Neural cell (in vitro differentiated cells): ENCODE measurements around the gene GASK1A. TPM values are rescaled to one million over a fixed set of nuclear protein-coding genes. Genes with fewer than 3 reads are reported as not detected.

ENCODE experiments used
- H2AFZ ChIP-seq: fragments of 200-600, 300-800 bp; sonication (generic), shearing (Covaris generic); 2 replicates; pipeline ENCODE4 v1.6.0; 2014; ENCODE audit warnings: low read depth, mild to moderate bottlenecking, antibody characterized with exemption, low read length, moderate library complexity
- H3F3A ChIP-seq: fragments of 200-600 bp; shearing (Covaris generic); 2 replicates; pipeline ENCODE4 v1.6.1; 2016; ENCODE audit warnings: mild to moderate bottlenecking, moderate library complexity, mixed read lengths, antibody characterized with exemption, low read length; ENCODE audit not compliant: insufficient read depth, poor library complexity, severe bottlenecking
- H3K27ac ChIP-seq: fragments of 200-600, 300-800 bp; sonication (generic), shearing (Covaris generic); 2 replicates; pipeline ENCODE4 v1.5.1; 2014; ENCODE audit warnings: mild to moderate bottlenecking, low read length, moderate library complexity
- H3K27me3 ChIP-seq: fragments of 300-800, 200-600 bp; sonication (generic), shearing (Covaris generic); 2 replicates; pipeline ENCODE4 v1.6.0; 2014; ENCODE audit warnings: mild to moderate bottlenecking, low read depth, low read length, moderate library complexity; ENCODE audit not compliant: insufficient read depth
- H3K36me3 ChIP-seq: fragments of 300-800, 200-600 bp; sonication (generic), shearing (Covaris generic); 2 replicates; pipeline ENCODE4 v1.5.1; 2014; ENCODE audit warnings: mild to moderate bottlenecking, antibody characterized with exemption, low read length, moderate library complexity; ENCODE audit not compliant: insufficient read depth
- H3K4me2 ChIP-seq: fragments of 300-800, 200-600 bp; sonication (generic), shearing (Covaris generic); 2 replicates; pipeline ENCODE4 v1.6.0; 2014; ENCODE audit warnings: mild to moderate bottlenecking, low read length
- H3K4me3 ChIP-seq: fragments of 300-800, 200-600 bp; sonication (generic), shearing (Covaris generic); 2 replicates; pipeline ENCODE4 v1.5.1; 2014; ENCODE audit warnings: mild to moderate bottlenecking, low read length, moderate library complexity
- H3K79me2 ChIP-seq: fragments of 200-600 bp; shearing (Covaris generic); replicated peaks from 2 replicates; pipeline ENCODE4 v1.6.0; 2014; ENCODE audit warnings: mild to moderate bottlenecking, low read length, moderate library complexity; ENCODE audit not compliant: insufficient read depth
- H3K9ac ChIP-seq: fragments of 300-800, 200-600 bp; sonication (generic), shearing (Covaris generic); 2 replicates; pipeline ENCODE4 v1.6.1; 2016; ENCODE audit warnings: mild to moderate bottlenecking, low read length, mixed read lengths
- H3K9me2 ChIP-seq: fragments of 200-600 bp; shearing (Covaris generic); 2 replicates; pipeline ENCODE4 v1.6.1; 2016; ENCODE audit warnings: mild to moderate bottlenecking, low read length, mixed read lengths; ENCODE audit not compliant: insufficient read depth
- H3K9me3 ChIP-seq: fragments of 200-600, 300-800 bp; sonication (generic), shearing (Covaris generic); 2 replicates; pipeline ENCODE4 v1.6.1; 2016; ENCODE audit warnings: mild to moderate bottlenecking, mixed run types, low read length, moderate library complexity, mixed read lengths
- H4K20me1 ChIP-seq: fragments of 200-600 bp; shearing (Covaris generic); 2 replicates; pipeline ENCODE4 v1.6.1; 2016; ENCODE audit warnings: mild to moderate bottlenecking, mixed run types; ENCODE audit not compliant: insufficient read depth
- EP300 ChIP-seq: fragments of 450-650 bp; conservative IDR thresholded peaks from 2 replicates; pipeline ENCODE4 v1.6.1; 2014; ENCODE audit warnings: antibody characterized with exemption, mild to moderate bottlenecking, moderate library complexity; ENCODE audit not compliant: poor library complexity, severe bottlenecking
- EZH2 ChIP-seq: fragments of 200-600, 300-800 bp; shearing (Covaris generic), sonication (generic); IDR thresholded peaks from 2 replicates; pipeline ENCODE4 v1.6.1; 2014; ENCODE audit warnings: antibody characterized with exemption, low read length, borderline replicate concordance, mild to moderate bottlenecking; ENCODE audit not compliant: insufficient read depth, poor library complexity, severe bottlenecking
- MXI1 ChIP-seq: fragments of 450-650 bp; conservative IDR thresholded peaks from 2 replicates; pipeline ENCODE4 v1.6.1; 2014; ENCODE audit warnings: antibody characterized with exemption, mild to moderate bottlenecking; ENCODE audit not compliant: poor library complexity, severe bottlenecking
- POLR2AphosphoS5 ChIP-seq: IDR thresholded peaks from 2 replicates; pipeline ENCODE4 v1.6.1; 2012
- RAD21 ChIP-seq: fragments of 450-650 bp; conservative IDR thresholded peaks from 2 replicates; pipeline ENCODE4 v1.6.1; 2014; ENCODE audit warnings: antibody characterized with exemption, mild to moderate bottlenecking, moderate library complexity
- SMC3 ChIP-seq: fragments of 450-650 bp; conservative IDR thresholded peaks from 2 replicates; pipeline ENCODE4 v1.6.1; 2014; ENCODE audit warnings: antibody characterized with exemption, mild to moderate bottlenecking, moderate library complexity; ENCODE audit not compliant: poor library complexity
- TAF1 ChIP-seq: IDR thresholded peaks from 2 replicates; pipeline ENCODE4 v1.6.1; 2012; ENCODE audit warnings: low read depth
- polyA plus RNA-seq: library from polyadenylated mRNA; depleted of rRNA; stranded (reverse); fragments of >200 nt; gene quantifications from 2 replicates; pipeline ENCODE4 v1.2.3, GENCODE V29; 2014
- TF ChIP-seq, protein P1 (sequence below): IDR thresholded peaks from 2 replicates; pipeline ENCODE4 v1.6.1; 2012; ENCODE audit warnings: borderline replicate concordance
- TF ChIP-seq, protein P2 (sequence below): fragments of 450-650 bp; IDR thresholded peaks from 2 replicates; pipeline ENCODE4 v1.5.1; 2014; ENCODE audit warnings: antibody characterized with exemption, mild to moderate bottlenecking, moderate library complexity; ENCODE audit not compliant: poor library complexity, severe bottlenecking

Gene GASK1A
- polyA plus RNA-seq, 1 donor from 2014 or later = not detected

DNA sequence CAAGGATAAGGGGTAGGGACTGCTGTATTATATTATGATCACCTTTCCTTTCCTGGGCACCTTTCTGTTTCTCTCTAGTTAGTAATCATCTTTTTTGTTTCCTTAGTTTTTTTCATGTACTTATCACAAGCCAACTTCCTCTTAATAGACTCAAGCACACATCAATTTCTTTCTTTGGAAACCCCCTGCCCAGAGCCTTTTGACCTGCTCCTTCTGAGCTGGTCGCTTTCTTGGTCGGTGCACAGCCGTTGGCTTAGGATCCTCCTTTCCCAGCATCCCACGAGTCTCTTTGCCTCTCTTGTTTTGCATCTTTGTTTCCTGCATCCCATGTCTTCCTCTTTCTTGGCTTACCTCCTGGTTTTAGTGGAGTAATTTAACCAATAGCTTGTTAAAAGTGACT lies 26.9 kb downstream of the GASK1A start:
- TF ChIP-seq SMC3 (no peak), EZH2 (no peak), TAF1 (no peak), EP300 (no peak), MXI1 (no peak), RAD21 (no peak), POLR2AphosphoS5 (no peak)
- TF ChIP-seq, protein P1, sequence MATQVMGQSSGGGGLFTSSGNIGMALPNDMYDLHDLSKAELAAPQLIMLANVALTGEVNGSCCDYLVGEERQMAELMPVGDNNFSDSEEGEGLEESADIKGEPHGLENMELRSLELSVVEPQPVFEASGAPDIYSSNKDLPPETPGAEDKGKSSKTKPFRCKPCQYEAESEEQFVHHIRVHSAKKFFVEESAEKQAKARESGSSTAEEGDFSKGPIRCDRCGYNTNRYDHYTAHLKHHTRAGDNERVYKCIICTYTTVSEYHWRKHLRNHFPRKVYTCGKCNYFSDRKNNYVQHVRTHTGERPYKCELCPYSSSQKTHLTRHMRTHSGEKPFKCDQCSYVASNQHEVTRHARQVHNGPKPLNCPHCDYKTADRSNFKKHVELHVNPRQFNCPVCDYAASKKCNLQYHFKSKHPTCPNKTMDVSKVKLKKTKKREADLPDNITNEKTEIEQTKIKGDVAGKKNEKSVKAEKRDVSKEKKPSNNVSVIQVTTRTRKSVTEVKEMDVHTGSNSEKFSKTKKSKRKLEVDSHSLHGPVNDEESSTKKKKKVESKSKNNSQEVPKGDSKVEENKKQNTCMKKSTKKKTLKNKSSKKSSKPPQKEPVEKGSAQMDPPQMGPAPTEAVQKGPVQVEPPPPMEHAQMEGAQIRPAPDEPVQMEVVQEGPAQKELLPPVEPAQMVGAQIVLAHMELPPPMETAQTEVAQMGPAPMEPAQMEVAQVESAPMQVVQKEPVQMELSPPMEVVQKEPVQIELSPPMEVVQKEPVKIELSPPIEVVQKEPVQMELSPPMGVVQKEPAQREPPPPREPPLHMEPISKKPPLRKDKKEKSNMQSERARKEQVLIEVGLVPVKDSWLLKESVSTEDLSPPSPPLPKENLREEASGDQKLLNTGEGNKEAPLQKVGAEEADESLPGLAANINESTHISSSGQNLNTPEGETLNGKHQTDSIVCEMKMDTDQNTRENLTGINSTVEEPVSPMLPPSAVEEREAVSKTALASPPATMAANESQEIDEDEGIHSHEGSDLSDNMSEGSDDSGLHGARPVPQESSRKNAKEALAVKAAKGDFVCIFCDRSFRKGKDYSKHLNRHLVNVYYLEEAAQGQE = no peak
- TF ChIP-seq, protein P2, sequence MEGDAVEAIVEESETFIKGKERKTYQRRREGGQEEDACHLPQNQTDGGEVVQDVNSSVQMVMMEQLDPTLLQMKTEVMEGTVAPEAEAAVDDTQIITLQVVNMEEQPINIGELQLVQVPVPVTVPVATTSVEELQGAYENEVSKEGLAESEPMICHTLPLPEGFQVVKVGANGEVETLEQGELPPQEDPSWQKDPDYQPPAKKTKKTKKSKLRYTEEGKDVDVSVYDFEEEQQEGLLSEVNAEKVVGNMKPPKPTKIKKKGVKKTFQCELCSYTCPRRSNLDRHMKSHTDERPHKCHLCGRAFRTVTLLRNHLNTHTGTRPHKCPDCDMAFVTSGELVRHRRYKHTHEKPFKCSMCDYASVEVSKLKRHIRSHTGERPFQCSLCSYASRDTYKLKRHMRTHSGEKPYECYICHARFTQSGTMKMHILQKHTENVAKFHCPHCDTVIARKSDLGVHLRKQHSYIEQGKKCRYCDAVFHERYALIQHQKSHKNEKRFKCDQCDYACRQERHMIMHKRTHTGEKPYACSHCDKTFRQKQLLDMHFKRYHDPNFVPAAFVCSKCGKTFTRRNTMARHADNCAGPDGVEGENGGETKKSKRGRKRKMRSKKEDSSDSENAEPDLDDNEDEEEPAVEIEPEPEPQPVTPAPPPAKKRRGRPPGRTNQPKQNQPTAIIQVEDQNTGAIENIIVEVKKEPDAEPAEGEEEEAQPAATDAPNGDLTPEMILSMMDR = no peak
- Histone ChIP-seq H2AFZ (no peak overlapping the region), H3K36me3 (no peaks in the 10 kb centered on the region), H3K4me3 (no peak overlapping the region), H3K9me3 (no peaks in the 10 kb centered on the region), H3K27me3 (no peaks in the 10 kb centered on the region), H3K9ac (no peak overlapping the region), H3K79me2 (no peaks in the 10 kb centered on the region), H3K9me2 (no peaks in the 10 kb centered on the region), H3F3A (no peaks in the 10 kb centered on the region), H3K4me2 (no peak overlapping the region), H4K20me1 (no peaks in the 10 kb centered on the region), H3K27ac (no peak overlapping the region)

DNA sequence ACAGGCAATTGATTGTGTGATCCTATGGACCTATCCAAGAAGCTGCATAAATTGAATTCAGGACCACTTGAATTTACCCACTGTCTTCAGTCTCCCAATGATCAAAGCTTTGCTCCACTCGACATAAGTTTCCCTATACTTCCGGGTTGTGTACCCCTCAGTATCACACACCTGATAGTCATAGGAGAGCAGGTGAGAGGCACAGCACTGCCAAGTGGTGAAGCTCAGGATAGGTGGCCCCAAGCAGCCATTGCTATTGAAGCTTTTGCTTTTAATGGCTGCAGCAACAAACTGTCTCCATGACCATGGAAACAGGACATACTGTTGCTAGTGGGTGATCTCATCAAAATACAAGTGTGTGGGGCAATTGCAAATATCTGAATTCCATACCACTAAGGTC lies 27.7 kb downstream of the GASK1A start:
- Histone ChIP-seq H3F3A (no peaks in the 10 kb centered on the region), H3K27me3 (no peaks in the 10 kb centered on the region), H3K4me2 (no peak overlapping the region), H3K9me2 (no peaks in the 10 kb centered on the region), H4K20me1 (no peaks in the 10 kb centered on the region), H3K36me3 (no peaks in the 10 kb centered on the region), H2AFZ (no peak overlapping the region), H3K4me3 (no peak overlapping the region), H3K79me2 (no peaks in the 10 kb centered on the region), H3K27ac (no peak overlapping the region), H3K9me3 (no peaks in the 10 kb centered on the region), H3K9ac (no peak overlapping the region)
- TF ChIP-seq MXI1 = no peak
- TF ChIP-seq EP300 = no peak
- no peak for TF ChIP-seq EZH2
- TF ChIP-seq TAF1 = no peak
- no peak for TF ChIP-seq RAD21
- TF ChIP-seq, protein P2 = no peak
- TF ChIP-seq SMC3 = no peak
- TF ChIP-seq, protein P1 = no peak
- no peak for TF ChIP-seq POLR2AphosphoS5
